ENCODE results near the gene EEFSEC.
A peak's percentile ranks its signal among the peaks of the same experiment; 100 is the strongest.

EEFSEC gene

GRCh38 chr3:128307029-128307633 is 153.8 kb downstream of the EEFSEC start:
- peak; percentile 14 for DNase-seq (ENCODE audit: low read depth)
- TF ChIP-seq CTCF (IDR thresholded peaks at IDR 0.05; ENCODE audit: low read depth, low read length) (no peak), MYC (IDR thresholded peaks at IDR 0.05; ENCODE audit: low read depth, low read length) (no peak), MAX (IDR thresholded peaks at IDR 0.05; ENCODE audit: low read depth, low read length) (no peak), POLR2A (IDR thresholded peaks at IDR 0.05; ENCODE audit: extremely low read depth, insufficient read length) (no peak)
- no peak overlapping the region for H3K4me3 ChIP-seq (ENCODE audit: low read depth, low read length)

GRCh38 chr3:128307781-128308469 is 154.6 kb downstream of the EEFSEC start:
- no peak for DNase-seq (ENCODE audit: low read depth)
- TF ChIP-seq POLR2A (IDR thresholded peaks at IDR 0.05; ENCODE audit: extremely low read depth, insufficient read length) (no peak), CTCF (IDR thresholded peaks at IDR 0.05; ENCODE audit: low read depth, low read length) (no peak), MAX (IDR thresholded peaks at IDR 0.05; ENCODE audit: low read depth, low read length) (no peak), MYC (IDR thresholded peaks at IDR 0.05; ENCODE audit: low read depth, low read length) (no peak)
- no peak overlapping the region for H3K4me3 ChIP-seq (ENCODE audit: low read depth, low read length)

- no peak for TF ChIP-seq MYC (IDR thresholded peaks at IDR 0.05; ENCODE audit: low read depth, low read length)
- TF ChIP-seq MAX (IDR thresholded peaks at IDR 0.05; ENCODE audit: low read depth, low read length): no peak
- TF ChIP-seq CTCF (IDR thresholded peaks at IDR 0.05; ENCODE audit: low read depth, low read length): no peak
- no peak for TF ChIP-seq POLR2A (IDR thresholded peaks at IDR 0.05; ENCODE audit: extremely low read depth, insufficient read length)
- H3K4me3 ChIP-seq (ENCODE audit: low read depth, low read length): no peak overlapping the region
- no peak for DNase-seq (ENCODE audit: low read depth)
Measured at GRCh38 chr3:128309026-128309425, 155.7 kb downstream of the EEFSEC start.

GRCh38 chr3:128310286-128311058 is 157.2 kb downstream of the EEFSEC start:
- TF ChIP-seq MYC (IDR thresholded peaks at IDR 0.05; ENCODE audit: low read depth, low read length) (no peak), POLR2A (IDR thresholded peaks at IDR 0.05; ENCODE audit: extremely low read depth, insufficient read length) (no peak), CTCF (IDR thresholded peaks at IDR 0.05; ENCODE audit: low read depth, low read length) (no peak), MAX (IDR thresholded peaks at IDR 0.05; ENCODE audit: low read depth, low read length) (no peak)
- no peak for DNase-seq (ENCODE audit: low read depth)
- H3K4me3 ChIP-seq (ENCODE audit: low read depth, low read length): no peak overlapping the region

- DNase-seq (ENCODE audit: low read depth): no peak
- TF ChIP-seq MAX (IDR thresholded peaks at IDR 0.05; ENCODE audit: low read depth, low read length) (no peak), MYC (IDR thresholded peaks at IDR 0.05; ENCODE audit: low read depth, low read length) (no peak), CTCF (IDR thresholded peaks at IDR 0.05; ENCODE audit: low read depth, low read length) (no peak), POLR2A (IDR thresholded peaks at IDR 0.05; ENCODE audit: extremely low read depth, insufficient read length) (no peak)
Measured at GRCh38 chr3:128311441-128311844, 158.2 kb downstream of the EEFSEC start.

More at GRCh38 chr3:128311441-128311844, 158.2 kb downstream of the EEFSEC start:
- H3K4me3 ChIP-seq (ENCODE audit: low read depth, low read length): no peak overlapping the region

Data from NB4 (cell line).